ENCODE results near the gene PIP4K2A.

GRCh38 chr10:22597138-22597537, 117.2 kb downstream of the PIP4K2A start:
- TF ChIP-seq CTCF (IDR thresholded peaks at IDR 0.05) (no peak), POLR2A (IDR thresholded peaks at IDR 0.05) (no peak)
